K562 (cell line): Measurements from ENCODE around the gene CCNY. TPM values are rescaled to one million over a fixed set of nuclear protein-coding genes. Genes with fewer than 3 reads are reported as not detected.

Source experiments
- ATAC-seq: fragments of 200-7000 bp; cut with Tn5 transposase; 3 replicates; pipeline ENCODE4 v1.9.1; 2020; ENCODE audit warnings: moderate library complexity
- BruUV-seq: library from RNA; stranded (reverse); fragments of 400-500 nt; replicated peaks from 2 replicates; lab custom pipeline; 2021; lab: Mats Ljungman, UMichigan
- CTCF ChIA-PET: fragments of 300-600 bp; formaldehyde crosslinking; extraction: SDS; loops from one replicate; lab custom pipeline; 2021; ENCODE audit warnings: low intra/inter-chr PET ratio; lab: Yijun Ruan, JAX
- POLR2A ChIA-PET: fragments of 300-600, 350-650 bp; sonication (Branson Sonifier 250); formaldehyde crosslinking; extraction: SDS; loops from one replicate; lab custom pipeline; 2021; ENCODE audit warnings: antibody characterized with exemption, inconsistent platforms; lab: Yijun Ruan, JAX
- DNase-seq, 4 experiments: peaks; one replicate each; pipeline versions ENCODE4 v3.0.0 to v3.0.0-alpha.2; 2011 to 2018; ENCODE audit warnings: low spot score in 3 of 4, mixed read lengths in 3 of 4; ENCODE audit errors: extremely low read depth in 1 of 4
- FAIRE-seq: peaks from 2 replicates; lab custom pipeline; 2011; peaks lifted over from hg19 to GRCh38; lab: Jason Lieb, UNC
- H2AFZ ChIP-seq: 2 replicates; pipeline ENCODE4 v1.6.0; 2011; ENCODE audit warnings: low read depth, low read length, control low read depth, inconsistent platforms
- H3K27ac ChIP-seq: fragments of 200-600 bp; 3 replicates; pipeline ENCODE4 v1.8.0; 2011; ENCODE audit warnings: low read depth, mild to moderate bottlenecking, control low read depth, inconsistent platforms, low read length, moderate library complexity, mixed read lengths; ENCODE audit errors: extremely low read depth
- H3K27me3 ChIP-seq, 2 experiments: fragments of 300-600 bp in 1 of 2; 2 replicates in 1 of 2; 3 replicates in 1 of 2; pipeline versions ENCODE4 v1.6.0 to v1.8.0; 2011; ENCODE audit warnings: inconsistent platforms in 2 of 2, low read length in 2 of 2, mild to moderate bottlenecking in 1 of 2, mixed read lengths in 1 of 2, moderate library complexity in 1 of 2; ENCODE audit not compliant: control insufficient read depth in 2 of 2, insufficient read depth in 2 of 2
- H3K36me3 ChIP-seq: fragments of 300-600 bp; 3 replicates; pipeline ENCODE4 v1.8.0; 2011; ENCODE audit warnings: mild to moderate bottlenecking, low read length, inconsistent platforms; ENCODE audit not compliant: control insufficient read depth, insufficient read depth
- H3K4me1 ChIP-seq, 2 experiments: fragments of 200-600 bp in 1 of 2; replicated peaks in 1 of 2; 2 replicates in 1 of 2; 3 replicates in 1 of 2; pipeline versions ENCODE4 v1.5.1 to v1.8.0; 2011; ENCODE audit warnings: inconsistent platforms in 2 of 2, low read length in 2 of 2, mild to moderate bottlenecking in 1 of 2, mixed read lengths in 1 of 2, moderate library complexity in 1 of 2; ENCODE audit not compliant: control insufficient read depth in 2 of 2, insufficient read depth in 2 of 2
- H3K4me2 ChIP-seq: 2 replicates; pipeline ENCODE4 v1.6.1; 2011; ENCODE audit warnings: low read length, control low read depth, inconsistent platforms, mixed read lengths; ENCODE audit not compliant: insufficient read depth
- H3K4me3 ChIP-seq: fragments of 200-600 bp; sonication (generic), shearing (Covaris generic); 2 replicates; pipeline ENCODE4 v1.5.1; 2016; ENCODE audit warnings: control low read depth, inconsistent platforms
- H3K79me2 ChIP-seq: fragments of 200-600 bp; 3 replicates; pipeline ENCODE4 v1.8.0; 2011; ENCODE audit warnings: low read length, inconsistent platforms; ENCODE audit not compliant: control insufficient read depth, insufficient read depth
- H3K9ac ChIP-seq, 2 experiments: 2 replicates each; pipeline versions ENCODE4 v1.6.0 to v1.6.1; 2011; ENCODE audit warnings: low read depth in 2 of 2, low read length in 2 of 2, control low read depth in 1 of 2, inconsistent platforms in 1 of 2, mild to moderate bottlenecking in 1 of 2, mixed read lengths in 1 of 2; ENCODE audit not compliant: insufficient read depth in 1 of 2
- H3K9me1 ChIP-seq: one replicate; pipeline ENCODE4 v1.6.0; 2011; ENCODE audit warnings: inconsistent platforms, mild to moderate bottlenecking, low read length, moderate library complexity; ENCODE audit not compliant: control insufficient read depth, insufficient read depth
- H3K9me3 ChIP-seq: replicated peaks from 2 replicates; pipeline ENCODE4 v1.5.1; 2011; ENCODE audit warnings: low read depth, low read length, inconsistent platforms; ENCODE audit not compliant: control insufficient read depth, insufficient read depth
- H4K20me1 ChIP-seq: replicated peaks from 2 replicates; pipeline ENCODE4 v1.6.1; 2011; ENCODE audit warnings: low read length, inconsistent platforms, mixed read lengths; ENCODE audit not compliant: control insufficient read depth, insufficient read depth
- CBFB ChIP-seq: sonication (generic); formaldehyde crosslinking; IDR thresholded peaks from 2 replicates; pipeline ENCODE4 v1.4.0; 2020; ENCODE audit warnings: mild to moderate bottlenecking, missing genetic modification reagents
- RAD21 ChIP-seq, 2 experiments: fragments of 250-450 bp in 1 of 2; fragments of 450-650 bp in 1 of 2; sonication (Bioruptor Pico) in 1 of 2; formaldehyde crosslinking in 1 of 2; IDR thresholded peaks in 1 of 2; conservative IDR thresholded peaks in 1 of 2; 2 replicates each; pipeline versions ENCODE4 v1.4.0 to v1.8.0; 2020 to 2022; ENCODE audit warnings: mild to moderate bottlenecking in 2 of 2, moderate library complexity in 1 of 2
- WGBS: fragments of 100-300 bp; shearing (Covaris generic); methylation state at CpG from one replicate; pipeline ENCODE4 v1.1.6; 2016; ENCODE audit warnings: low coverage, mixed read lengths; ENCODE audit not compliant: insufficient coverage; ENCODE audit errors: missing lambda C conversion rate; 5-methylcytosine and 5-hydroxymethylcytosine counted together
- in situ Hi-C: fragments of 300-500 bp; cut with MboI; formaldehyde crosslinking; loops from 4 replicates; pipeline ENCODE4 v1.15.0; 2018; ENCODE audit warnings: inconsistent platforms, mixed read lengths
- intact Hi-C: fragments of 100-400 bp; cut with micrococcal nuclease; formaldehyde crosslinking; loops from 2 replicates; pipeline ENCODE4 v1.14.2; 2022
- polyA plus RNA-seq, 8 experiments: library from polyadenylated mRNA; depleted of rRNA in 4 of 8; stranded (reverse) in 5 of 8; unstranded in 3 of 8; fragments of >200 nt; fragmentation: Nextera tagmentation in 2 of 8; fragmentation: Illumina TruSeq in 1 of 8; extraction: Ambion mirVana in 2 of 8; extraction: Trizol in 1 of 8; gene quantifications; 2 replicates each; pipeline versions ENCODE4 v1.2.1 to v1.2.3, GENCODE V29; 2011 to 2014; ENCODE audit warnings: inconsistent platforms in 1 of 8, missing spikeins in 1 of 8
- total RNA-seq, 7 experiments: library from RNA; depleted of rRNA in 6 of 7; stranded (reverse); fragments of >200 nt in 6 of 7; fragmentation: Illumina TruSeq in 2 of 7; extraction: Trizol in 2 of 7; gene quantifications; 2 replicates each; pipeline versions ENCODE4 v1.2.1 to v1.2.3, GENCODE V29; 2011 to 2021; ENCODE audit warnings: low replicate concordance in 1 of 7
- TF ChIP-seq, protein P1 (sequence below), 3 experiments: IDR thresholded peaks in 2 of 3; conservative IDR thresholded peaks in 1 of 3; 2 replicates each; pipeline ENCODE4 v1.5.1; 2011 to 2012; ENCODE audit warnings: low read length in 3 of 3, mild to moderate bottlenecking in 3 of 3, control low read depth in 2 of 3, improper control_type of control experiment in 1 of 3, inconsistent platforms in 1 of 3, low read depth in 1 of 3, mixed read lengths in 1 of 3, moderate library complexity in 1 of 3; ENCODE audit not compliant: insufficient read depth in 2 of 3

Gene CCNY
- total and polyA plus RNA-seq, 9 of the 15 experiments (the other 6 are each of a cell fraction or from before 2014, with no cell fraction given), result 8.4 to 109 (median 38.6) TPM

DNA sequence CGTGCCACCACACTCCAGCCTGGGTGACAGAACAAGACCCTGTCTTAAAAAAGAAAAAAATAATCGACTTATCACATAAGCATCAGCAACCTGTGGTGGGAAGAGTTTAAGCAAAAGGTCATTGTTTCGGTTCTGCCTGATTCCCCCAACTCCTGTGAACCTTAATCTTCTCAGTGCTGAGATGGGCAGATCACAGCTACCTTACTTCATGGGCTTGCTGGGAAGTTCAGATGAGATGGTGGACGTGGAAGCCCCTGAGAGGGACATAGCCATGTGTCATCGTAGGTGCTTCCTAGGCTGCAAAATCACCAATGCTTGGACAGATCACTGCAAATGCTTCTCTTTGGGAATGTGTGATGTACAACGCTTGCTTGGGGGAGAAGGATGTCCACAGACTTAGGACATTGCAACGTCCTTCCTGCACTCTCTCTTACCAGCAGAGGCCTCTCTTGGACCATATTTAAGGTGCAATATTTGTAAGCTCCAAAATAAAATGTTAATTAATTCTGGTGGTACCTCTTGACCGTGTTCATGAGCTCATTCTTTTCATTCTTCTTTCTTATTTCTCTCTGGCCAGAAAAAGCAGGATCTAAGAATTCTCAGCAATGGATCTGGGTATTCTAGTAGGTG lies 277.4 kb downstream of the CCNY start:
- Histone ChIP-seq H3K27me3 (peaks cover 0 to 11% of the 10 kb centered on the region in 2 experiments; a peak in 3 of 5 replicates), H3K4me3 (no peak overlapping the region), H3K9me3 (no peaks in the 10 kb centered on the region), H3K4me1 (no peaks in the 10 kb centered on the region), H2AFZ (no peak overlapping the region), H3K79me2 (no peaks in the 10 kb centered on the region), H4K20me1 (no peaks in the 10 kb centered on the region), H3K36me3 (no peaks in the 10 kb centered on the region), H3K27ac (no peak overlapping the region), H3K4me2 (no peak overlapping the region)
- ChIA-PET POLR2A (interaction anchor here (0.5 to 2.0 kb wide), 3 partner anchors 13 to 470 kb away, joined by 3 to 4 read pairs (median 3); no protein-coding TSS in a partner anchor), CTCF (no interaction called here)
- DNase-seq, result peak in 2 of 4 experiments; percentile 9 to 15
- in situ Hi-C loops, result no loop called here
- intact Hi-C loops, result loop anchor here (10.0 kb wide), 1 partner anchor 379 kb away; no protein-coding TSS in a partner anchor
- FAIRE-seq, result no peak
- no TSS peak for BruUV-seq
- TF ChIP-seq CBFB (CRISPR knock-in tag) (no peak), RAD21 (CRISPR knock-in tag; conservative IDR thresholded peaks at IDR 0.05 in 1 of 2, IDR thresholded peaks at IDR 0.05 in 1 of 2) (peak in 1 of 2 experiments; percentile 43; a peak in 2 of 4 replicates)
- TF ChIP-seq, protein P1, sequence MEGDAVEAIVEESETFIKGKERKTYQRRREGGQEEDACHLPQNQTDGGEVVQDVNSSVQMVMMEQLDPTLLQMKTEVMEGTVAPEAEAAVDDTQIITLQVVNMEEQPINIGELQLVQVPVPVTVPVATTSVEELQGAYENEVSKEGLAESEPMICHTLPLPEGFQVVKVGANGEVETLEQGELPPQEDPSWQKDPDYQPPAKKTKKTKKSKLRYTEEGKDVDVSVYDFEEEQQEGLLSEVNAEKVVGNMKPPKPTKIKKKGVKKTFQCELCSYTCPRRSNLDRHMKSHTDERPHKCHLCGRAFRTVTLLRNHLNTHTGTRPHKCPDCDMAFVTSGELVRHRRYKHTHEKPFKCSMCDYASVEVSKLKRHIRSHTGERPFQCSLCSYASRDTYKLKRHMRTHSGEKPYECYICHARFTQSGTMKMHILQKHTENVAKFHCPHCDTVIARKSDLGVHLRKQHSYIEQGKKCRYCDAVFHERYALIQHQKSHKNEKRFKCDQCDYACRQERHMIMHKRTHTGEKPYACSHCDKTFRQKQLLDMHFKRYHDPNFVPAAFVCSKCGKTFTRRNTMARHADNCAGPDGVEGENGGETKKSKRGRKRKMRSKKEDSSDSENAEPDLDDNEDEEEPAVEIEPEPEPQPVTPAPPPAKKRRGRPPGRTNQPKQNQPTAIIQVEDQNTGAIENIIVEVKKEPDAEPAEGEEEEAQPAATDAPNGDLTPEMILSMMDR (IDR thresholded peaks at IDR 0.05 in 2 of 3, conservative IDR thresholded peaks at IDR 0.05 in 1 of 3; ENCODE audit: insufficient read depth in 2 of 3, low read depth in 1 of 3, low read length in 3 of 3), result peak; percentile 14 to 41 (median 36); a peak in 4 of 6 replicates
- TF ChIP-seq, all 486 proteins: peak for 2
- H3K9ac ChIP-seq, result no peak overlapping the region
- WGBS, result 1% methylated on average over 8 of the region's 8 CpGs
- no peaks in the 10 kb centered on the region for H3K9me1 ChIP-seq
- ATAC-seq, result peak; percentile 70
